GM21390 (cell line): ENCODE data around the gene CBLB.

Experiments
- ATAC-seq: cut with Tn5 transposase; IDR thresholded peaks from one replicate; pipeline ENCODE4 v1.9.1; 2021; ENCODE audit not compliant: unreplicated experiment

CBLB gene

DNA sequence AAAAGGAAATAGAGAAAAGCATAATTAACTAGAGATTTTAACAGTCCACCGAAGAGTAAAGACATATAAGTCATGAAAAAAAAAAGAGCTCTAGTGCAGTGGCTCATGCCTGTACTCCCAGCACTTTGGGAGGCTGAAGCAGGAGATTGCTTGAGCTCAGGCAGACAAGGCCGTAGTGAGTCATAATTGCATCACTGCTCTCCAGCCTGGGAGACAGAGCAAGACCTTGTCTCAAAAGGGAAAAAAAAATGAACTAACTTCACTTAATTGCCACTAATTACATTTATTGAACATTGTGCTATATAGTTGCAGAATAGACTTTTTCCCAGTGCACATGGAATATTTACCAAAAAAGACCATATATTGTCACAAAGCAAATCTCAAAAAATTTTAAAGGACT is 221.8 kb downstream of the CBLB start:
- no peak for ATAC-seq

DNA sequence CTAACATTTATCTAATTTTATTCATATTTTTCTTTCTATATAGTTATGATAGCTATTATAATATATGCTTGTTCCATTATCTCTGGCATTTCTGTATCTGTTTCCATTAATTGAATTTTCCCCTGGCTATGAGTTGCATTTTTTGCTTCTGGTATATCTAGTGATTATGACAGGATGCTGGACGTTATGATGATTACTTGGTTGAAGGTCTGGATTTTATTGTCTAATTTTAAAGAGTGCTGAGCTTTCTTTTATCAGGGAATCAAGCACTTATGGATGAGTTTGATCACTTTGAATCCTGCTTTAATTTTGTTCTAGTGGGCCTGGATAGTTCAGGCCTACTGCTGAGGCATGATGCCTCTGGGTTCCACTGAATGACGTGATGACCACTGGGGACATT is 229.7 kb downstream of the CBLB start:
- no peak for ATAC-seq

DNA sequence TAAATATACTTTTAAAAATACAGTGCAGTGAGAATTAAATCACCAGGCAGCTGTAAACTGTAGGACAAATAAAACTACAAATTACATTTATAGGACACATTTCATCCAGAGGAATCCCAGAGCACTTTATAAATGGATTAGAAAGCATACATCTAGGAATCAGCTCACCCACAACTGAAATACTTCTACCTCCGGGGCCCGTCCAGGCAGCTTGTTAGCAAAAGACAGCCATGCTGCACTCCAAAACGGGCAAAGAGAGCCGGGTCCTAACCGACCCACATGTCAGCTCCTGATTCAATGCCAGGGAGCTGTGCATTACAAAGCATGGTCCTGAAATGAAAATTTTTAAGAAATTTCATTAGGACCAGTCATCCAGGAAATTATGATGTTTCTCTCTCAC is 234.1 kb downstream of the CBLB start:
- ATAC-seq = no peak

DNA sequence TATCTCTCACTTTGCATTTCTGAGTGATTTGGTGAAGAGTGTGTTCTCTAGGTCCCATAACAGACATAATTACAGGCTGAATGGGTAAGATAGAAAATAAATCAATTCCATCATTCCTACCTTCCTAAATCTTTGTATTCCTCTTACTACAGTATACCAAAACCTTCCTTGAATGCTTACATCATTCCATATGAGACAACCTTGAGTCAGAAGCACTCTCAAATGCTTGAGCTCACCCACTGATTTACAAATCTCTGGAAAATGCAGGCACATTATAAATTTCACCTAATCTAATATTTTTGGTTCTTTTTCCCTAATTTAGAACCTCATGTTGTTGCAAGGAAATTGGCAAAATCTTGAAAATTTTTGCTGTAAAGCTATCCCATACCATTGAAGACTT is 239.1 kb downstream of the CBLB start:
- no peak for ATAC-seq

DNA sequence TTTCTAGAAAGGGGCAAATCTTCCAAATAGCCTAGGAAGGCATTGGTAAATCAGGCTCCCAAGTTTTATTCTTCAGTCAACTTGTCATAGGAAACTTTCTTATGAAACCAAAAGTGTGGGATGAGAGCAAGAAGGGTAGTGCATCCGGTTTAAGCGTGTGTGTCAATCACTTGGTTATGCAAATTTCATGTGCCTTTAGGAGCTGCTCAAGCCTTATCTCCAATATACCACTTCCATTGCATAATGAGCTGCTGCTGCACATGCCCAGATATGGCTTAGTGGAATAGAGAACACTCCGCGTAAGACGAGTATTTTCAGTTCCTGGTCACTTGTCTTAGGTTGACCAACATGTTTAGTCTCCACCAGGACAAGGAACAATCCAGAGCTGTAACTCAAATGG is 242.1 kb downstream of the CBLB start:
- ATAC-seq = no peak

DNA sequence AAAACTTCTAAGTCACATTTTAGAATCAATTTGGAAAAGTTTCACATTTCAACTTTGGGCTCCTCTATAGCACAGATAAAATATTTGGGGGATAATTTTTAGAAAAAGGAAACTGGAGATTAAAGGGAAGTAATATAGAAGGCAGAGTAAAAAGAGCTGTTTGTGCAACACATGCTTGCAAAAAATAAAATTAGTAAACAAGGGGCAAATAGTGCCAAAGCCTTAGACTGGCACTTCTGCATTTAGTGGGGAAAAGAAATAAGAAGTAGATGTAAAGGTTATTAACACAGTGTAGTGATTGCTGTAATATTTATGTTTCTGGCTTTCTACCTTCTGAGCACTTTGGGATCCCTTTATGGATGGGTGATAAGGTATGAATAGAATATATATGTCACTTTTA is 246.6 kb downstream of the CBLB start:
- no peak for ATAC-seq

DNA sequence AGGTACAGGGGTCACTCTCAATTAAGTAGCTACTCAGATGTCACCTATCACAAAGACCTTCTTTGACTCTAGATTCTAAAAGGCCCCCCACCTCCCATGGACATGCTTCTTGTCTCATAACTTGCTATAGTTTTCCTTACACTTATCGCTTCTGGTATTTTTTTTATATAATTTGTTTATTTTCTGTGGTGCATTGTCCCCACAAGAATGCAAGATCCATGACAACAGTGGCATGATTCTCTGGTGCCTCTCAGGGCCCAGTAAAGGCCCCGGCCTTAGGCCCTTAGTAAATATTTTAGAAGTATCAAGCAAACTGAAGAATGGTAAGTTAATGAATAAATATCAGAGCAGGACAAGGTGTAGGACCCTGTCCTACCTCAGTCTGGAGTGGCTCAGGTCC is 248.6 kb downstream of the CBLB start:
- ATAC-seq = no peak

DNA sequence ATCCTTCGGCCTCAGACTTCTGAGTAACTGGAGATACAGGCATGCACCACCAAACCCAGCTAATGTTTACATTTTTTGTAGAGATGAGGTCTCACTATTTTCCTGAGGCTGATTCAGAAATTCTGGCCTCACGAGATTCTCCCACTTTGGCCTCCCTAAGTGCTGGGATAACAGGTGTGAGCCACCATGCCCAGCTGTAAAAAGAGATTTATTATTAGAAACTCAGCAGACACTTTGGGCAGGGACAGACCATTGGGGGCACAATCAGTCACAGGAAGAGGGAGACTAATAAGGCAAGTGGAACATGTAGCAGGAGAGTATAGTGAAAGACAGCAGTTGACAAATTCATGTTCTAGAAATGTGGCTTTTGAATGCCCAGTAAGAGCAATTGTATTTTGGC is 249.2 kb downstream of the CBLB start:
- ATAC-seq = no peak

DNA sequence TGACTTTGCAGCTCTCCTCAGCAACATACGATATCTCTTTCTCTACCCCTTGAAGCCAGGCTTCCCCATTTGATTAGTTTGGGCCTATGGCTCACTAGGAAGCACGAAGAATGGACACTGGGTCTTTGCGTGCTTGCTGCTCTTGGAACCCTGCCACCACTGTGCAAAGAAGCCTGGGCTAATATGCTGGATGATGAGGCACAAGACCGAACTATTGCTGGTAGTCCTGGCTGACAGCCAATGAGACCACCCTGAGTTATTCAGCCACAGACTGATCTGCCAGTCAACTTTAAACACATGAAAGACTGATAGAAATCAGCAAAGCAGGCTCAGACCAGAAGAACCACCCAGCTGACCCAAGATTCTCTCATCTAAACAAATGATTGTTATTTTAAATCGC is 250.3 kb downstream of the CBLB start:
- no peak for ATAC-seq

DNA sequence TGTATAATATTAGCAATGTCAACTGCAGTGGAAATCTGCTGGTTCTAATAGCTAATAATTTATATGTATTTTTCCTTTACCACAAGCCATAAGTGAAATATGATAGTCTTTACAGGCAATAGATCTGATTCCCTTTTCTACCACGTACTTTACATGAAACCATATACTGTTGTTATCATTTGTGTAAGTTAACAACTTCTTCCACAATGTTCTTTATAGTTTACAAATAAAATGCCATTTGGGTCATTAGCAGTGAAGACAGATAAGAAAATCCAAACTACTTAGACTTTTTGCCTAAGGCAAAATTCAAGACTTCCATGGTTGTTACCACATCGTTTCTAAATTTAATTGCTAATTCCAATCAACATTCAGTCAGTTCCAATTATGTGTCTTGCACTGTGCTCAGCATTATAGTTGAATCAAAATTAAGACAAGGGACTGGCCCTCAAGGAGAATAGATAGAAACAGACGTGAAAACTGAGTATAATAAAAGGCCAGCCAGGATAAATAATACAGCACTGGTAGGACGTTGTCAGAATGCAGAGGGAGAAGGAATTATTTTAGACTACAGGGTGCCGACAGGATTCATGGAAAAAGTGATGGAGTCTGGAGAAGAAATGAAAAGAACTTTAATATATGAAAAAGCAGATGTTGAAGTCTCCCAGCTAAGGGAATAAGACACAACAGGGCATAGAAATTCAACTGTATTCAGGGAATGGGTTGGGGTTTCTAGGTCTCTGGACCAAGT is 252.3 kb downstream of the CBLB start:
- no peak for ATAC-seq

DNA sequence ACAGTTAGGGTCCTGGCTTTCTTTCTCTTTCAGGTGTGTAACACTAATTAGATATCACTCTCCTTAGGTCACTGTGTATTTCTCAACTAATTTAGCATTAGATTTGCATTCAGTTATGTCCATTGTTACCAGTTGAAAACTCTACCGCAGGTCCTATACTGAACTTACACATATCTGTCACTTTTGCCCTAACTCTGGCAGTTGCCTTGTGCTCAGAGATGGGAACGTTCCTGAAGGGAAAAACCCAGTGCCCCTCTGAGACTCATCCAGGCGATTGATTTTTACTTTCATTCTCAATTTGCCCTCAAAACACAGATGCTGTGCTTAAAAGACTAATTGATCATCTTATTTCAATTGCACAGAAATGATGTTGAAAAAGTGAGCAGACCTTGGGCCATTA is 253.0 kb downstream of the CBLB start:
- no peak for ATAC-seq

DNA sequence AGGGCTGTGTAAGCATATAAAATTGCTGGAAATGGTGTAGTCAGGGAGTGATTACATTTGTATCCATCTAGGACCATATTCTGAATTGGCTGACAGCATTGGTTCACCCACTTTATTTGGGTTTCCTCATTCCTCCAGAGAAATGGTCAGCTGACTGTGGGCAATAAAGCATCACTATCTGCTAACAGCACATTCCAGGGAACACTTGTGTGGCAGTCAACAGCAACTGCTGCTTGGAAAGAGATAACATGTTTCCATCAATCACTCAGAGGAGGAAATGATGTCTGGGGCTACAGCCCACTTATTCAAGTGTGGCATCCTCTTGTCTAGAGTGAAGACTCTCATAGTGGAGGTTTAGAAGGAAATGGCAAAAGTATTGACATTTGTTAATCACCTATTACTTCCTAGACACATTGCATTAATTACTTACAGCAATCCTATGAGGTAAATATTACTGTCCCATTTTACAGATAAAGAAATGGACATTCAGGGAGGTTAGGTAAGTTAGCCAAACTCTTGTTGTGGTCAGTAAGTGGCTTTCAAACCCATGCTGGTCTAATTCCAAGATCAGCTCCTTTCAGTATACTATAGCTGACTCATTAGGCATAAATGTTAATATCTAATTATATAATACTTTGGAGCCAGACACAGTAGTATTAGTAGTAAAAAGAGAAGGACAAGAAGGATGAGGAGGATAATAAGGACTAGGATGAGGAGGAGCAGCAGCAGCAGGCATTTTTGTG is 254.4 kb downstream of the CBLB start:
- no peak for ATAC-seq

DNA sequence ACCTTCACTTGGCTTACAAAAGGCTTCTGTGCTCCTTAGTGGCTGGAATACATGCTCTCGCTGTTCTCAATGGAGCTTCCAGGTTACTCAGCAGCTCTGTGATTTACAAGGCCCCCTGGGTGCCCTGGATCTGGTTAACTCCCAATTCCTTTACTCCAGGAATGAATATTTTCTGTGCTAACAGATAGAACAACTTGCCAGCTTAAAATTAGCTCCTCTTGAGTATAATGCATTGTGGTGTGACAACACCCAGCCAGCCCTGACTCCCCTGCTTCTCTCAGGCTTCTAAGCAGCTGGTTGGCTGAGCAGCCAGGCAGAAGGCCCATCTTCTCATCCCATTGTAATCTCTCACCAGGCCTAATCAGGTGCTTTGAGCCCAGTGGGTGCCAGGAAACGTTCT is 255.7 kb downstream of the CBLB start:
- no peak for ATAC-seq

DNA sequence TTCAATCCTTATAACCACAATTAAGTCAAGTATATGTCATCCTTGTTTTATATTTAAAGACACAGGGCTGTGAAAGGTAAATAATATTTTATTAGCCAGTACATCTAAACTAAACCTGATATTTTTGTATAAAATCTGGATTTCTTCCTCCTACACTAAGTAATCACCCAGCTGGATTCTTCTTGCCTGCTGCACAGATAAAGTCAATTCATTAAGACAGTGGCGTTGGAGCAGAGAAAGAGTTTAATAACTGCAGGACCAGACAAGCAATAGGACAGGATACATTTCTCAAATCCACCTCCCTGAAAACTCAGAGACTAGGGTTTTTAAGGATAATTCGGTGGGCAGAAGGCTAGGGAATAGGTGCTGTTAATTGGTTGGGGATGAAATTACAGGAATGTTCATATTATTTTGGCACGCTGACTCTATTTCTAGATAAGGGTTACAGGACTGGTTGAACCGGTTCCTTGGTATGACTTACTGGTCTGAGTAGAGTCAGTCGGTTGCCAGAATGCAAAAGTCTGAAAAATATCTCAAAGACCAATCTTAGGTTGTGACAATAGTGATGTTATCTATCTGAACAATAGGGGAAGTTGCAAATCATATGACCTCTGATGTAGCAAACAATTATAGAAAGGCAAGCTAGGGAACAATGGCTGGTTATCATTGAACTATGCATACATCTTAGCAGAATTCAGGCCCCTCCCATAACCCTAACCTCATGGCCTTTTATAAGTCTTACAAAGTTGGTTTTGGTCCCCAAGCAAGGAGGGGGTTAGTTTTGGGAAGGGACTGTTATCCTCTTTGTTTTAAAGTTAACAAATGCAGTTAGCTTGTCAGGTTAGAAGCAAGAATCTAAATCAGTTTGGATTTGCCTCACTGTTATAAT is 257.3 kb downstream of the CBLB start:
- ATAC-seq = no peak

DNA sequence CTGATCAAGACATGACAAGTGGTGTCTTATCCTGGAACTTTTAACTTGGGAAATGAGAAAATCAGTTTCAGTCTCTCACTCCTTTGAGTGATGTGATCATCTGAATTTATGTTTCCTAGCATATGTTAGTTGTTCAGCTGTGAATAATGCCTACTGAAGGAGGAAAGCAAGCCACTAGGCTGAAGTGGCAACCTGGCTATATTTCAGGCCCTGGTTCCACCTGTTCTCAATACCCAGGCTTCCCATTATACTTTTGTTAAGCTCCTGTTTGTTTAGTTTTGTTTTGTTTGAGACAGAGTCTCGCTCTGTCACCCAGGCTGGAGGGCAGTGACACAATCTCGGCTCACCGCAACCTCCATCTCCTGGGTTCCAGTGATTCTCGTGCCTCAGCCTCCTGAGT is 258.3 kb downstream of the CBLB start:
- ATAC-seq = no peak

DNA sequence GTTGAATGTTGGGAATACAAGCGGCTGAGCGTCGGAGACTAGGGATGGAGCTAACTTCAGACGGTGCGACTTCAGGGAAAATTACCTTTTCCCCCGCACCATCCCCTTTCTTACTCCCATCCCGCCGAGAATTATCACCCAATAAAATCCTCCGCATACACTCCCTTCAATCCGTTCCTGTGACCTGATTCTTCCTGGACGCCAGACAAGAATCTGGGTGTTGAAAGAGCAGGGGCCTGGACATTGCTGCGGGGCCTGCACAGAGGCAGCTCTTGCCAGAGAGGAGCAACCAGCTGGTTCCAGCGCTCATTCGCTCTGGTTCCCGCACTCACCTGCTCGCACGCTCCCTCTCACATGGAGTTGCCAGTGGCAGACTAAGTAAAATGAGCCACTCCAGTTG is 260.2 kb downstream of the CBLB start:
- ATAC-seq = no peak

DNA sequence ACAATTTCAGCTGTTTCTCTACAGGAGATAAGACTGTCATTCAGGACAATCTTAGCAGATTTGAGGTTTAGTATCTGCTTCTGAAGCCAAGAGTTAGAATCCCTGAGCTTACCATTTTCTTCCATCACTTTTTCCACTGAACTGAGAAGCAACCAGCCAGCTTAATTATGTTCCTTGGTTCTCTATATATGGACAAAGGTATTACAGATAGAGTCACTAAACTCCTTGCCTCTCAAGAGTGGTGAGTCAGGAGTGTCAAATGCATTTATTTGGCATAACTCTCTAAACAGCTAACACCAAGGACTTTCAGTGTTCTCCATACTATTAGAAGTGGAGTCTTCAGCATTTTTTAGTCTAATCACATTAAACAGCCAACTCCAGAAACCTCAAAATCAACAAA is 262.8 kb downstream of the CBLB start:
- no peak for ATAC-seq
